K562 (cell line): Measurements from ENCODE around the gene SCARF2. TPM values are rescaled to one million over a fixed set of nuclear protein-coding genes. Genes with fewer than 3 reads are reported as not detected.
A peak's percentile ranks its signal among the peaks of the same experiment; 100 is the strongest.

Source experiments
- ARID2 ChIP-seq: fragments of 450-650 bp; IDR thresholded peaks from 2 replicates; pipeline ENCODE4 v1.6.1; 2017; ENCODE audit warnings: antibody characterized with exemption, mild to moderate bottlenecking
- DMBX1 ChIP-seq: fragments of 250-450 bp; sonication (Bioruptor Pico); IDR thresholded peaks from 2 replicates; pipeline ENCODE4 v1.8.0; 2022; ENCODE audit warnings: inconsistent platforms, mild to moderate bottlenecking, moderate library complexity, borderline replicate concordance
- ELF1 ChIP-seq: fragments of 200-800 bp; sonication (Bioruptor generic); IDR thresholded peaks from 2 replicates; pipeline ENCODE4 v1.6.1; 2016; ENCODE audit warnings: missing genetic modification characterization, missing compliant biosample characterization
- ESRRB ChIP-seq: fragments of 250-450 bp; sonication (Bioruptor Pico); IDR thresholded peaks from 2 replicates; pipeline ENCODE4 v1.5.0; 2020; ENCODE audit warnings: mild to moderate bottlenecking, moderate library complexity, borderline replicate concordance
- FOXA1 ChIP-seq: fragments of 450-650 bp; IDR thresholded peaks from 2 replicates; pipeline ENCODE4 v1.6.1; 2016; ENCODE audit warnings: mild to moderate bottlenecking, borderline replicate concordance
- MED1 ChIP-seq: sonication (generic); formaldehyde crosslinking; IDR thresholded peaks from 2 replicates; pipeline ENCODE4 v1.8.1; 2023; ENCODE audit warnings: missing genetic modification reagents, borderline replicate concordance
- NFE2L1 ChIP-seq: fragments of 450-650 bp; IDR thresholded peaks from 2 replicates; pipeline ENCODE4 v1.6.1; 2016; ENCODE audit warnings: missing genetic modification characterization, low read depth, mild to moderate bottlenecking, missing compliant biosample characterization, moderate library complexity, borderline replicate concordance
- RB1 ChIP-seq: fragments of 450-650 bp; IDR thresholded peaks from 2 replicates; pipeline ENCODE4 v1.6.1; 2017; ENCODE audit warnings: low read depth, mild to moderate bottlenecking
- RHOXF2B ChIP-seq: fragments of 250-450 bp; sonication (Bioruptor Pico); conservative IDR thresholded peaks from 2 replicates; pipeline ENCODE4 v1.5.1; 2021
- SMAD3 ChIP-seq: fragments of 450-650 bp; formaldehyde crosslinking; conservative IDR thresholded peaks from 2 replicates; pipeline ENCODE4 v1.4.0; 2020; ENCODE audit warnings: mild to moderate bottlenecking
- SPI1 ChIP-seq: IDR thresholded peaks from 2 replicates; pipeline ENCODE4 v1.6.1; 2011; ENCODE audit warnings: low read depth, low read length, control low read depth, borderline replicate concordance
- SRSF3 ChIP-seq: fragments of 200-400 bp; formaldehyde crosslinking; IDR thresholded peaks from 2 replicates; pipeline ENCODE4 v1.6.1; 2016; ENCODE audit warnings: mild to moderate bottlenecking, low read length, moderate library complexity; ENCODE audit not compliant: insufficient read depth
- ZFPM2 ChIP-seq: fragments of 250-450 bp; sonication (Bioruptor Pico); IDR thresholded peaks from 2 replicates; pipeline ENCODE4 v1.5.1; 2022; ENCODE audit warnings: mild to moderate bottlenecking
- ZNF133 ChIP-seq: fragments of 250-450 bp; sonication (Bioruptor Pico); IDR thresholded peaks from 2 replicates; pipeline ENCODE4 v1.4.0; 2020; ENCODE audit warnings: mild to moderate bottlenecking
- ZNF134 ChIP-seq: fragments of 250-450 bp; sonication (Bioruptor Pico); conservative IDR thresholded peaks from 2 replicates; pipeline ENCODE4 v1.4.0; 2020
- ZNF24 ChIP-seq: fragments of 450-650 bp; IDR thresholded peaks from 2 replicates; pipeline ENCODE4 v1.6.1; 2016
- polyA plus RNA-seq, 8 experiments: library from polyadenylated mRNA; depleted of rRNA in 4 of 8; stranded (reverse) in 5 of 8; unstranded in 3 of 8; fragments of >200 nt; fragmentation: Nextera tagmentation in 2 of 8; fragmentation: Illumina TruSeq in 1 of 8; extraction: Ambion mirVana in 2 of 8; extraction: Trizol in 1 of 8; gene quantifications; 2 replicates each; pipeline versions ENCODE4 v1.2.1 to v1.2.3, GENCODE V29; 2011 to 2014; ENCODE audit warnings: inconsistent platforms in 1 of 8, missing spikeins in 1 of 8
- total RNA-seq, 7 experiments: library from RNA; depleted of rRNA in 6 of 7; stranded (reverse); fragments of >200 nt in 6 of 7; fragmentation: Illumina TruSeq in 2 of 7; extraction: Trizol in 2 of 7; gene quantifications; 2 replicates each; pipeline versions ENCODE4 v1.2.1 to v1.2.3, GENCODE V29; 2011 to 2021; ENCODE audit warnings: low replicate concordance in 1 of 7
- TF ChIP-seq, protein P1 (sequence below): IDR thresholded peaks from 3 replicates; pipeline ENCODE4 v1.6.1; 2011; ENCODE audit warnings: borderline replicate concordance, mild to moderate bottlenecking; ENCODE audit not compliant: insufficient read length, insufficient read depth

The SCARF2 gene
- total and polyA plus RNA-seq, 9 of the 15 experiments (the other 6 are each of a cell fraction or from before 2014, with no cell fraction given): 0.06 to 0.32 (median 0.21) TPM; not detected in 5

DNA sequence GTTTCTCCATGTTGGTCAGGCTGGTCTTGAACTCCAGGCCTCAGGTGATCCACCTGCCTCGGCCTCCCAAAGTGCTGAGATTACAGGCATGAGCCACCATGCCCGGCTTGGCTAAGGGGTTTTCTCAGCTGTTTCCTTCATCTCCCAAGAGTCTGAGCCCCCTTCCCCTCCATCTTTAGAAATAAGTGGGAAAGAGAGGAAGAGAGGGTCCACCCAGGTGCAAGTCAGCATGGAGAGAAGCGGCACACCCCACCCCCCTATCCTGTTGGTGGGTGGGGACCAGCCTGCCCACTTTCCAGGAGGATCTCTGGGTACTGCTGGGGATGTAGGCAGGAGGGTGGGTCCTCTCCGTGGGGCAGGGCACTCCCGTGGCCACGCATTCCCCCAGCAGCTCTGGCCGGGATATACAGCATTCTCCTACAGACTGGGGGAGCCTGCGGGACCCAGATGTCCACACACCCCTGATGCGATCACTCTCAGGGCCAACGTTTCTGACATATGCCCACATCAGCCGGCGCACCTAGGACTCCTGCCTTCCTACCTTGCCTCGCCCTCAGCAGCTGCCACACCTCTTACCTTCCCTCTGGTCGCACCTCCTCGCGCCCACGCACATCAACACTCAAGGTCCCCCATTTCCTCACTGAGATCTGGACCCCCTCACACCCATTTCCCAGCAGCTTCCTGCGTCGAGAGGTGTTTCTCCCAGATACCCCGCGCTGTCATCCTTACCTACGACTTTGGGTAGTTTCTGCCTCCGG lies 8.9 kb downstream of the SCARF2 start (continued):
- no peak for TF ChIP-seq RHOXF2B
- 0 out of 2 replicates have a peak, but pooled peaks have one; percentile 1 for TF ChIP-seq ZNF133 (CRISPR knock-in tag)
- TF ChIP-seq ZFPM2: 0 out of 2 replicates have a peak, but pooled peaks have one; percentile 23
- no peak for TF ChIP-seq NFE2L1 (tag)
- 0 out of 2 replicates have a peak, but pooled peaks have one; percentile 14 for TF ChIP-seq SMAD3 (CRISPR knock-in tag)
- TF ChIP-seq ELF1 (tag): no peak
- no peak for TF ChIP-seq SRSF3
- no peak for TF ChIP-seq RB1
- TF ChIP-seq ARID2: 0 out of 2 replicates have a peak, but pooled peaks have one; percentile 3
- TF ChIP-seq ZNF24: no peak
- no peak for TF ChIP-seq ZNF134 (CRISPR knock-in tag)
- TF ChIP-seq FOXA1: no peak
- TF ChIP-seq ESRRB (CRISPR knock-in tag): no peak
- TF ChIP-seq MED1 (CRISPR knock-in tag): no peak
- TF ChIP-seq, protein P1, sequence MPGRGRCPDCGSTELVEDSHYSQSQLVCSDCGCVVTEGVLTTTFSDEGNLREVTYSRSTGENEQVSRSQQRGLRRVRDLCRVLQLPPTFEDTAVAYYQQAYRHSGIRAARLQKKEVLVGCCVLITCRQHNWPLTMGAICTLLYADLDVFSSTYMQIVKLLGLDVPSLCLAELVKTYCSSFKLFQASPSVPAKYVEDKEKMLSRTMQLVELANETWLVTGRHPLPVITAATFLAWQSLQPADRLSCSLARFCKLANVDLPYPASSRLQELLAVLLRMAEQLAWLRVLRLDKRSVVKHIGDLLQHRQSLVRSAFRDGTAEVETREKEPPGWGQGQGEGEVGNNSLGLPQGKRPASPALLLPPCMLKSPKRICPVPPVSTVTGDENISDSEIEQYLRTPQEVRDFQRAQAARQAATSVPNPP: no peak
- TF ChIP-seq DMBX1 (CRISPR knock-in tag): 0 out of 2 replicates have a peak, but pooled peaks have one; percentile 24
- TF ChIP-seq SPI1: peak; percentile 28; the same call in 1 of the 2 replicates
